Measurements from ENCODE around the gene NUP155. TPM values are rescaled to one million over a fixed set of nuclear protein-coding genes. Genes with fewer than 3 reads are reported as not detected.
"Not testable (repeated sequence)": the region's sequence is repeated elsewhere in the genome, so short reads cannot be mapped to it uniquely, and the experiment has no call there.

Gene NUP155
- total and polyA plus RNA-seq, 3 experiments from 2014 or later, result 29.9 to 85.4 (median 75.3) TPM

GRCh38 chr5:37272511-37272910, 98.4 kb downstream of the NUP155 start:
- DNase-seq, result no peak
- Mint-ChIP-seq H3K9me3 (peaks cover 4 to 14% (median 9%) of the 10 kb centered on the region in 5 donors), H3K27ac (no peak overlapping the region), H3K4me3 (no peak overlapping the region), H3K36me3 (peaks cover 0 to 14% (median 0%) of the 10 kb centered on the region in 3 donors), H3K4me1 (no peaks in the 10 kb centered on the region), H3K27me3 (no peaks in the 10 kb centered on the region)
- no peak overlapping the region for H3K4me3 ChIP-seq (ENCODE audit: low read length)
- no peaks in the 10 kb centered on the region for H3K4me1 ChIP-seq (ENCODE audit: insufficient read depth, low read length)
- no peaks in the 10 kb centered on the region for H3K36me3 ChIP-seq (ENCODE audit: insufficient read depth, low read length)
- no peak overlapping the region for H3K27ac ChIP-seq (ENCODE audit: low read depth, low read length)
- H3K27me3 ChIP-seq (ENCODE audit: insufficient read depth, low read length, poor library complexity, severe bottlenecking), result no peaks in the 10 kb centered on the region
- CTCF ChIA-PET, result interaction anchor here (1.0 kb wide), 1 partner anchor 9 kb away, joined by 3 read pairs; no protein-coding TSS in a partner anchor
- POLR2A ChIA-PET, result no interaction called here
- no peaks in the 10 kb centered on the region for H3K9me3 ChIP-seq (ENCODE audit: low read length)

- H3K27ac ChIP-seq (ENCODE audit: low read depth, low read length); DNase-seq; H3K4me3 Mint-ChIP-seq; H3K27me3 ChIP-seq (ENCODE audit: insufficient read depth, low read length, poor library complexity, severe bottlenecking); H3K9me3 ChIP-seq (ENCODE audit: low read length); H3K27ac Mint-ChIP-seq; H3K4me1 Mint-ChIP-seq; H3K36me3 ChIP-seq (ENCODE audit: insufficient read depth, low read length); H3K4me3 ChIP-seq (ENCODE audit: low read length); CTCF ChIA-PET; H3K27me3 Mint-ChIP-seq; H3K4me1 ChIP-seq (ENCODE audit: insufficient read depth, low read length); POLR2A ChIA-PET: not testable (repeated sequence)
- H3K9me3 Mint-ChIP-seq, result peaks cover 4 to 14% (median 9%) of the 10 kb centered on the region in 5 donors
- H3K36me3 Mint-ChIP-seq, result peaks cover 0 to 21% (median 0%) of the 10 kb centered on the region in 3 donors
Observed at GRCh38 chr5:37268100-37268499, 102.8 kb downstream of the NUP155 start.

DNA sequence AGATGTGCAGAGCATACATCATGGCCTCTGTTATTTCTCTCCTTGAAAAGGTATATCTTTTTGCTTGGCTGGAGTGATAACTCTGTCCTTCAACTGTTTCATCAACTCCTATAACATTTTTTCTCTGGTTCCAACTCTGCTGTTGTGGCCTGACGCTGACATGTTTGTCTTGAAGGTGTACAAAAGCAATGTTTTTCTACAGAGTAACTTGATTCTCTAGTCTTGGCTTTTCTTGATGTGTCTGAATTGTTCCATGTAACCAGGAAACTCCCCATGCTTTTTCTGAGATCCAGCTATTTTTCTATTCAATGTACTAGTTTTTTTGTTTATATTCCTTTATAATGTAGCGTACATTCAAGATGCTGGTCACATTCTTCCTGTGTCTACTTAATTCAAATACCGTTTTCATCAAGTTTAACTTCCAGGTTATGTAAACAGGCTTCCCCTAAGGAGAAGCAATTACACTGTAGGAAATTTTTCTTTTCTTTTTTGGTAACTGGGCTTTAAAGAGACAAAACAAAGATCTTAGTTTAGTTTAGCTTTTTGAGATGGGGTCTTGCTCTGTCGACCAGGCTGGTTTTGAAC, 115.0 kb downstream of the NUP155 start:
- H3K4me1 ChIP-seq (ENCODE audit: insufficient read depth, low read length), result no peaks in the 10 kb centered on the region
- H3K4me3 ChIP-seq (ENCODE audit: low read length), result no peak overlapping the region
- Mint-ChIP-seq H3K4me1 (no peaks in the 10 kb centered on the region), H3K9me3 (peaks cover 4 to 8% (median 6%) of the 10 kb centered on the region in 5 donors), H3K27me3 (no peaks in the 10 kb centered on the region), H3K36me3 (no peaks in the 10 kb centered on the region), H3K4me3 (no peak overlapping the region), H3K27ac (no peak overlapping the region)
- H3K36me3 ChIP-seq (ENCODE audit: insufficient read depth, low read length), result no peaks in the 10 kb centered on the region
- H3K27me3 ChIP-seq (ENCODE audit: insufficient read depth, low read length, poor library complexity, severe bottlenecking), result no peaks in the 10 kb centered on the region
- ChIA-PET POLR2A (no interaction called here), CTCF (no interaction called here)
- H3K27ac ChIP-seq (ENCODE audit: low read depth, low read length), result no peak overlapping the region
- no peaks in the 10 kb centered on the region for H3K9me3 ChIP-seq (ENCODE audit: low read length)
- DNase-seq, result no peak

DNA sequence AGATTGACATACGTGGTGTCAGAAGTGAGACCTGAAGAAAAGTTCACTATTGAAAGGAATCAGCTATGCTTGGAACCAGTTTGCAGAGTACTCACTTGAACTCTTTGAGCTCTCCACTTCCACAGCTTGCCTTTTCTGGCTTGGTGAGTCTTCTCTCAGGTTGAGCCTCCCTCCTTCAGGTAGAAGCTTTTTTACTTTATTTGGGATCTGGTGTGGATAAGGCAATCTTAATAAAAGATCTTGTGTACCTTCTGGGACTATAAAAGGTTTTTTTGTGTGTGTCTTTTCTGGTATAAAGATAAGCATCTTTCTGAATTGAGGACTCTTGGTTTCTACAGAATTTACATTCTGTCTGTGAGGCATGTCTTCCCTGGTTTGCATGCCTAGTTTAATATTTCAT, 116.3 kb downstream of the NUP155 start:
- Mint-ChIP-seq H3K27me3 (no peaks in the 10 kb centered on the region), H3K4me1 (peaks cover 4 to 7% (median 5%) of the 10 kb centered on the region in 3 donors), H3K4me3 (no peak overlapping the region), H3K27ac (no peak overlapping the region), H3K36me3 (peaks cover 0 to 2% (median 0%) of the 10 kb centered on the region in 3 donors), H3K9me3 (peaks cover 0 to 6% (median 3%) of the 10 kb centered on the region in 5 donors)
- Histone ChIP-seq H3K4me1 (ENCODE audit: insufficient read depth, low read length) (no peaks in the 10 kb centered on the region), H3K27me3 (ENCODE audit: insufficient read depth, low read length, poor library complexity, severe bottlenecking) (no peaks in the 10 kb centered on the region), H3K9me3 (ENCODE audit: low read length) (no peaks in the 10 kb centered on the region), H3K27ac (ENCODE audit: low read depth, low read length) (no peak overlapping the region), H3K4me3 (ENCODE audit: low read length) (no peak overlapping the region), H3K36me3 (ENCODE audit: insufficient read depth, low read length) (no peaks in the 10 kb centered on the region)
- no peak for DNase-seq
- CTCF ChIA-PET, result no interaction called here
- POLR2A ChIA-PET, result no interaction called here

DNA sequence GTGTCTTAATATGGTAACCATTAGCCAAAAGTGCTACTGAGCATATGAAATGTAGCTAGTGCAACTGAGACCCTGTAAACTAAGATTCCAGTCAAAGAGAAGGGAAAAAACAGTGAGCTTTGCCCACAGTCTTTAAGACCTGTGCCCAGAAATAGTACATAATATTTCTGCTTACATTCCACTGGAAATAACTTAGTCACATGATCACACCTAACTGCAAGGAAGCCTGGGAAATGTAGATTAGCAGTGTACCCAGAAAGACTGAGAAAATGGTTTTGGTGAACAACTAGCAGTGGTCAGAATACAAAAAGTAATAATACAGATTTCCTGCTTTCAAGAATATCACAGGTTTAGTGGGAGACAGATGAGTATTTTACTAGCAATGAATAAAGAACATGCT, 119.2 kb downstream of the NUP155 start:
- no peak for DNase-seq
- H3K27ac ChIP-seq (ENCODE audit: low read depth, low read length), result no peak overlapping the region
- H3K4me3 ChIP-seq (ENCODE audit: low read length), result no peak overlapping the region
- no peaks in the 10 kb centered on the region for H3K27me3 ChIP-seq (ENCODE audit: insufficient read depth, low read length, poor library complexity, severe bottlenecking)
- Mint-ChIP-seq H3K9me3 (peaks cover 0 to 6% (median 0%) of the 10 kb centered on the region in 5 donors), H3K27ac (no peak overlapping the region), H3K36me3 (peaks cover 0 to 2% (median 0%) of the 10 kb centered on the region in 3 donors), H3K4me1 (peaks cover 10 to 26% (median 20%) of the 10 kb centered on the region in 3 donors), H3K27me3 (no peaks in the 10 kb centered on the region), H3K4me3 (peak overlapping the region in 2 of 7 donors; percentile 2 to 94)
- no peaks in the 10 kb centered on the region for H3K9me3 ChIP-seq (ENCODE audit: low read length)
- H3K4me1 ChIP-seq (ENCODE audit: insufficient read depth, low read length), result no peaks in the 10 kb centered on the region
- no peaks in the 10 kb centered on the region for H3K36me3 ChIP-seq (ENCODE audit: insufficient read depth, low read length)
- ChIA-PET CTCF (no interaction called here), POLR2A (no interaction called here)

GRCh38 chr5:37249815-37250164, 121.1 kb downstream of the NUP155 start:
- Histone ChIP-seq H3K4me3 (ENCODE audit: low read length) (peak overlapping the region; percentile 79), H3K36me3 (ENCODE audit: insufficient read depth, low read length) (no peaks in the 10 kb centered on the region), H3K4me1 (ENCODE audit: insufficient read depth, low read length) (no peaks in the 10 kb centered on the region), H3K27me3 (ENCODE audit: insufficient read depth, low read length, poor library complexity, severe bottlenecking) (no peaks in the 10 kb centered on the region), H3K9me3 (ENCODE audit: low read length) (no peaks in the 10 kb centered on the region), H3K27ac (ENCODE audit: low read depth, low read length) (no peak overlapping the region)
- no peaks in the 10 kb centered on the region for H3K27me3 Mint-ChIP-seq
- H3K4me3 Mint-ChIP-seq, result peak overlapping the region; percentile 85 to 97 (median 91)
- peak overlapping the region; percentile 52 to 97 (median 88) for H3K27ac Mint-ChIP-seq
- POLR2A ChIA-PET, result no interaction called here
- H3K4me1 Mint-ChIP-seq, result peaks cover 16 to 33% (median 24%) of the 10 kb centered on the region in 3 donors
- H3K36me3 Mint-ChIP-seq, result peaks cover 0 to 2% (median 0%) of the 10 kb centered on the region in 3 donors
- CTCF ChIA-PET, result interaction anchor here (1.1 kb wide), 1 partner anchor 13 kb away, joined by 3 read pairs; no protein-coding TSS in a partner anchor
- no peak for DNase-seq
- peaks cover 0 to 6% (median 0%) of the 10 kb centered on the region in 5 donors for H3K9me3 Mint-ChIP-seq

- peak within 1 kb of the TSS; percentile 79 for H3K4me3 ChIP-seq (ENCODE audit: low read length)
- Mint-ChIP-seq H3K36me3 (peaks cover 0 to 2% (median 0%) of the 10 kb centered on the region in 3 donors), H3K9me3 (peaks cover 0 to under 1% (median 0%) of the 10 kb centered on the region in 5 donors), H3K4me3 (peak within 1 kb of the TSS; percentile 85 to 97 (median 91)), H3K27me3 (no peaks in the 10 kb centered on the region), H3K27ac (peak within 1 kb of the TSS; percentile 52 to 97 (median 88)), H3K4me1 (peaks cover 16 to 33% (median 24%) of the 10 kb centered on the region in 3 donors)
- peak; percentile 29 to 66 (median 48) for DNase-seq
- H3K27ac ChIP-seq (ENCODE audit: low read depth, low read length), result peak within 1 kb of the TSS; percentile 16
- CTCF ChIA-PET, result no interaction called here
- no peaks in the 10 kb centered on the region for H3K4me1 ChIP-seq (ENCODE audit: insufficient read depth, low read length)
- H3K36me3 ChIP-seq (ENCODE audit: insufficient read depth, low read length), result no peaks in the 10 kb centered on the region
- POLR2A ChIA-PET, result no interaction called here
- H3K27me3 ChIP-seq (ENCODE audit: insufficient read depth, low read length, poor library complexity, severe bottlenecking), result no peaks in the 10 kb centered on the region
- H3K9me3 ChIP-seq (ENCODE audit: low read length), result no peaks in the 10 kb centered on the region
Observed at GRCh38 chr5:37248970-37249814, 121.7 kb downstream of the NUP155 start, which contains the start of gene CPLANE1. Gene CPLANE1 (minus strand): TSS chr5:37249376. CDS start chr5:37247698, 1,678 bp downstream.

GRCh38 chr5:37248421-37248969, 122.4 kb downstream of the NUP155 start:
- Histone ChIP-seq H3K27ac (ENCODE audit: low read depth, low read length) (peak overlapping the region; percentile 16), H3K4me1 (ENCODE audit: insufficient read depth, low read length) (no peaks in the 10 kb centered on the region), H3K9me3 (ENCODE audit: low read length) (no peaks in the 10 kb centered on the region), H3K36me3 (ENCODE audit: insufficient read depth, low read length) (no peaks in the 10 kb centered on the region), H3K4me3 (ENCODE audit: low read length) (peak overlapping the region; percentile 79), H3K27me3 (ENCODE audit: insufficient read depth, low read length, poor library complexity, severe bottlenecking) (no peaks in the 10 kb centered on the region)
- Mint-ChIP-seq H3K27me3 (no peaks in the 10 kb centered on the region), H3K9me3 (no peaks in the 10 kb centered on the region), H3K27ac (peak overlapping the region in 6 of 8 donors; percentile 47 to 76 (median 63)), H3K4me1 (peaks cover 16 to 33% (median 24%) of the 10 kb centered on the region in 3 donors), H3K36me3 (peaks cover 0 to 2% (median 0%) of the 10 kb centered on the region in 3 donors), H3K4me3 (peak overlapping the region; percentile 76 to 94 (median 84))
- no peak for DNase-seq
- ChIA-PET POLR2A (no interaction called here), CTCF (no interaction called here)
